ENCODE data around the gene PAK1. TPM values are rescaled to one million over a fixed set of nuclear protein-coding genes. Genes with fewer than 3 reads are reported as not detected.

PAK1 gene
- total and polyA plus RNA-seq, 2 donors (not counting 3 experiments of a cell fraction or from before 2014, with no cell fraction given): 5.6 to 12.9 TPM

DNA sequence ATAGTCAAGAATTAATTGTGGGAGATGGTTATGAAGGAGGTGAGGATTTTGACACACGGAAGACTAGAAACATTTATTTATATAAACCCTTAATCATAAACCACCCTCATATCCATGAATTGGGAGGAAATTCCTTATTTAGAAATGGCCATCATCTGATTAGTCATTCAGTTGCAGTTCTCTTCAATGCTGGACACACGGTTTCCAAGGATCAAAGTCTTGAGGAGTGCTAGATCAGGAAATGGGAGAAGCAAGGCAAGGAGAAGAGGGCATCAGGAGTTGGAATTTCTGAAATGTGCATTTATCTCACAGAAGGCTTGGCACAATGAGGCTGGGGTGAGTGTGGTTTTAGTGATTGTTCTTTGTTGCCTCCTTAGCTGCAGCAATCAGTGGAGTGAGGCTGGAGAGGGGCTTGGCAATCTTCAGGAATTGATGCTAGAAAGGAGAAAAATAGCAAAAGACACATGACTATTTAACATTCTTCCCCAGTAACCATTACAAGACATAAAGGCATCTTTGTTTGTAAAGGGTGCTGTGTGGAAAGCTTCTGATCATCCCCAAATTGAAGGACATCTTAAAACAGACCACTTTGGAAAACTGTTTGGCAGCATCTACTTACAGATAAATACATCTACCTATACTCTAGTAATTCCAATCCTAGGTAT lies 150.8 kb downstream of the PAK1 start:
- Histone ChIP-seq H2AFZ (ENCODE audit: low read depth, low read length) (no peak overlapping the region), H3K27ac (ENCODE audit: insufficient read depth, low read depth, low read length) (no peak overlapping the region), H3K36me3 (ENCODE audit: control insufficient read depth in 2 of 2, extremely low read depth in 1 of 2, insufficient read depth in 2 of 2, low read length in 2 of 2) (no peaks in the 10 kb centered on the region), H3K4me2 (ENCODE audit: insufficient read depth, low read length) (no peak overlapping the region), H3K9ac (replicated peaks; ENCODE audit: extremely low read depth, insufficient read depth, low read length) (no peak overlapping the region), H3K4me3 (replicated peaks in 1 of 3; ENCODE audit: insufficient read depth in 1 of 3, low read depth in 1 of 3, low read length in 3 of 3) (no peak overlapping the region), H3K27me3 (ENCODE audit: control insufficient read depth in 2 of 2, insufficient read depth in 2 of 2, low read length in 2 of 2) (no peaks in the 10 kb centered on the region), H3K9me3 (replicated peaks; ENCODE audit: control insufficient read depth, insufficient read depth, low read length) (no peaks in the 10 kb centered on the region), H4K20me1 (replicated peaks; ENCODE audit: control insufficient read depth, extremely low read depth, insufficient read depth, low read length) (no peaks in the 10 kb centered on the region), H3K4me1 (ENCODE audit: control insufficient read depth, extremely low read depth, insufficient read depth, low read length) (no peaks in the 10 kb centered on the region), H3K9me1 (replicated peaks; ENCODE audit: control insufficient read depth, extremely low read depth, insufficient read depth, low read length) (no peaks in the 10 kb centered on the region), H3K79me2 (ENCODE audit: control insufficient read depth, insufficient read depth, low read length) (no peaks in the 10 kb centered on the region)
- no peak for FAIRE-seq
- intact Hi-C loops (cut with micrococcal nuclease) (no loop called here), dilution Hi-C loops (cut with MboI; ENCODE audit: extremely low pct_ligation_motif_present, low sequenced_read_pairs) (no loop called here)
- no peak for DNase-seq (ENCODE audit: low read depth, low spot score)
- BruUV-seq (replicated peaks): no TSS peak
- POLR2A ChIA-PET: no interaction called here
- TF ChIP-seq, protein P1, sequence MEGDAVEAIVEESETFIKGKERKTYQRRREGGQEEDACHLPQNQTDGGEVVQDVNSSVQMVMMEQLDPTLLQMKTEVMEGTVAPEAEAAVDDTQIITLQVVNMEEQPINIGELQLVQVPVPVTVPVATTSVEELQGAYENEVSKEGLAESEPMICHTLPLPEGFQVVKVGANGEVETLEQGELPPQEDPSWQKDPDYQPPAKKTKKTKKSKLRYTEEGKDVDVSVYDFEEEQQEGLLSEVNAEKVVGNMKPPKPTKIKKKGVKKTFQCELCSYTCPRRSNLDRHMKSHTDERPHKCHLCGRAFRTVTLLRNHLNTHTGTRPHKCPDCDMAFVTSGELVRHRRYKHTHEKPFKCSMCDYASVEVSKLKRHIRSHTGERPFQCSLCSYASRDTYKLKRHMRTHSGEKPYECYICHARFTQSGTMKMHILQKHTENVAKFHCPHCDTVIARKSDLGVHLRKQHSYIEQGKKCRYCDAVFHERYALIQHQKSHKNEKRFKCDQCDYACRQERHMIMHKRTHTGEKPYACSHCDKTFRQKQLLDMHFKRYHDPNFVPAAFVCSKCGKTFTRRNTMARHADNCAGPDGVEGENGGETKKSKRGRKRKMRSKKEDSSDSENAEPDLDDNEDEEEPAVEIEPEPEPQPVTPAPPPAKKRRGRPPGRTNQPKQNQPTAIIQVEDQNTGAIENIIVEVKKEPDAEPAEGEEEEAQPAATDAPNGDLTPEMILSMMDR (IDR thresholded peaks at IDR 0.05; ENCODE audit: extremely low read depth in 1 of 2, insufficient read depth in 1 of 2, low read depth in 1 of 2, low read length in 2 of 2): no peak
- no peak for TF ChIP-seq MYC (IDR thresholded peaks at IDR 0.05; ENCODE audit: low read depth, low read length)
- no peak for TF ChIP-seq POLR2A (IDR thresholded peaks at IDR 0.05; ENCODE audit: low read depth, low read length)
- TF ChIP-seq JUN (IDR thresholded peaks at IDR 0.05; ENCODE audit: borderline replicate concordance, insufficient read depth, insufficient read length, low read depth): no peak
- CTCF ChIA-PET: interaction anchor here (0.7 kb wide), 1 partner anchor 18 kb away, joined by 4 read pairs; no protein-coding TSS in a partner anchor

DNA sequence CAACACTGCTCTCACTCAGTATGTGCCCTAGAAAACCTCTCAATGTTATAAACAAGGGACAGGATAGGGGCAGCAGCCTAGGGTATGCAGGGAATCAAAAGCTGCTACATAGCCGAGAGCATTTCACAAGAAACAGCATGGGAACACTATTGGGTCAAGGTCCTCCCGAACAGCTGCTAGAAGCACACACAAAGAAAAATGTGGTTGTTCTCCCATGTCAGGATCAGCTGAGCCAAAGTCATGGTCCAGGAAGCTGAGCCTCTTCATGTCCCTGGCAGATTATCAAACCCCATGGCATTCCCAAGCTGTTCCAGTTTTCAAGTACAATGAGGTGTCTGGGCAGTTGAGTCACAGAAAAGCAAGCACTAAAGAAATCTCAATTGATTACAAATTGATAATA lies 151.4 kb downstream of the PAK1 start:
- Histone ChIP-seq H2AFZ (ENCODE audit: low read depth, low read length) (no peak overlapping the region), H3K9me3 (replicated peaks; ENCODE audit: control insufficient read depth, insufficient read depth, low read length) (no peaks in the 10 kb centered on the region), H3K36me3 (ENCODE audit: control insufficient read depth in 2 of 2, extremely low read depth in 1 of 2, insufficient read depth in 2 of 2, low read length in 2 of 2) (no peaks in the 10 kb centered on the region), H3K27ac (ENCODE audit: insufficient read depth, low read depth, low read length) (no peak overlapping the region), H4K20me1 (replicated peaks; ENCODE audit: control insufficient read depth, extremely low read depth, insufficient read depth, low read length) (no peaks in the 10 kb centered on the region), H3K4me2 (ENCODE audit: insufficient read depth, low read length) (no peak overlapping the region), H3K79me2 (ENCODE audit: control insufficient read depth, insufficient read depth, low read length) (no peaks in the 10 kb centered on the region), H3K4me1 (ENCODE audit: control insufficient read depth, extremely low read depth, insufficient read depth, low read length) (no peaks in the 10 kb centered on the region), H3K9ac (replicated peaks; ENCODE audit: extremely low read depth, insufficient read depth, low read length) (no peak overlapping the region), H3K4me3 (replicated peaks in 1 of 3; ENCODE audit: insufficient read depth in 1 of 3, low read depth in 1 of 3, low read length in 3 of 3) (no peak overlapping the region), H3K9me1 (replicated peaks; ENCODE audit: control insufficient read depth, extremely low read depth, insufficient read depth, low read length) (no peaks in the 10 kb centered on the region), H3K27me3 (ENCODE audit: control insufficient read depth in 2 of 2, insufficient read depth in 2 of 2, low read length in 2 of 2) (no peaks in the 10 kb centered on the region)
- intact Hi-C loops (cut with micrococcal nuclease): no loop called here
- FAIRE-seq: no peak
- dilution Hi-C loops (cut with MboI; ENCODE audit: extremely low pct_ligation_motif_present, low sequenced_read_pairs): no loop called here
- POLR2A ChIA-PET: no interaction called here
- CTCF ChIA-PET: no interaction called here
- TF ChIP-seq MYC (IDR thresholded peaks at IDR 0.05; ENCODE audit: low read depth, low read length) (no peak), FOS (IDR thresholded peaks at IDR 0.05; ENCODE audit: borderline replicate concordance, insufficient read depth, low read length) (no peak), EZH2 (IDR thresholded peaks at IDR 0.05; ENCODE audit: borderline replicate concordance, low read depth, low read length, severe bottlenecking) (no peak), GATA2 (IDR thresholded peaks at IDR 0.05; ENCODE audit: insufficient read depth, insufficient read length, low read depth, low read length) (no peak), POLR2AphosphoS5 (IDR thresholded peaks at IDR 0.05; ENCODE audit: insufficient read depth, low read depth, low read length) (no peak), POLR2A (IDR thresholded peaks at IDR 0.05; ENCODE audit: low read depth, low read length) (no peak), JUN (IDR thresholded peaks at IDR 0.05; ENCODE audit: borderline replicate concordance, insufficient read depth, insufficient read length, low read depth) (no peak)
- TF ChIP-seq, protein P1 (IDR thresholded peaks at IDR 0.05; ENCODE audit: extremely low read depth in 1 of 2, insufficient read depth in 1 of 2, low read depth in 1 of 2, low read length in 2 of 2): no peak
- TF ChIP-seq, protein P2, sequence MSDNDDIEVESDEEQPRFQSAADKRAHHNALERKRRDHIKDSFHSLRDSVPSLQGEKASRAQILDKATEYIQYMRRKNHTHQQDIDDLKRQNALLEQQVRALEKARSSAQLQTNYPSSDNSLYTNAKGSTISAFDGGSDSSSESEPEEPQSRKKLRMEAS (IDR thresholded peaks at IDR 0.05; ENCODE audit: insufficient read depth, insufficient read length): no peak
- DNase-seq (ENCODE audit: low read depth, low spot score): no peak
- BruUV-seq (replicated peaks): no TSS peak

Measured in endothelial cell of umbilical vein (primary cell).